GM12864 (cell line): Measurements from ENCODE around the gene PPP1R12B.
"Not testable (repeated sequence)": the region's sequence is repeated elsewhere in the genome, so short reads cannot be mapped to it uniquely, and the experiment has no call there.

Source experiments
- DNase-seq: peaks from one replicate; pipeline ENCODE4 v3.0.0-alpha.2; 2011; ENCODE audit warnings: low read depth
- H3K4me3 ChIP-seq: 2 replicates; pipeline ENCODE4 v1.5.1; 2011; ENCODE audit warnings: mild to moderate bottlenecking, low read depth, low read length, control low read depth
- TF ChIP-seq, protein P1 (sequence below): IDR thresholded peaks from 2 replicates; pipeline ENCODE4 v1.5.1; 2011; ENCODE audit warnings: low read depth, mild to moderate bottlenecking, moderate library complexity, low read length, control low read depth, inconsistent platforms; ENCODE audit errors: missing control alignments

PPP1R12B gene

DNA sequence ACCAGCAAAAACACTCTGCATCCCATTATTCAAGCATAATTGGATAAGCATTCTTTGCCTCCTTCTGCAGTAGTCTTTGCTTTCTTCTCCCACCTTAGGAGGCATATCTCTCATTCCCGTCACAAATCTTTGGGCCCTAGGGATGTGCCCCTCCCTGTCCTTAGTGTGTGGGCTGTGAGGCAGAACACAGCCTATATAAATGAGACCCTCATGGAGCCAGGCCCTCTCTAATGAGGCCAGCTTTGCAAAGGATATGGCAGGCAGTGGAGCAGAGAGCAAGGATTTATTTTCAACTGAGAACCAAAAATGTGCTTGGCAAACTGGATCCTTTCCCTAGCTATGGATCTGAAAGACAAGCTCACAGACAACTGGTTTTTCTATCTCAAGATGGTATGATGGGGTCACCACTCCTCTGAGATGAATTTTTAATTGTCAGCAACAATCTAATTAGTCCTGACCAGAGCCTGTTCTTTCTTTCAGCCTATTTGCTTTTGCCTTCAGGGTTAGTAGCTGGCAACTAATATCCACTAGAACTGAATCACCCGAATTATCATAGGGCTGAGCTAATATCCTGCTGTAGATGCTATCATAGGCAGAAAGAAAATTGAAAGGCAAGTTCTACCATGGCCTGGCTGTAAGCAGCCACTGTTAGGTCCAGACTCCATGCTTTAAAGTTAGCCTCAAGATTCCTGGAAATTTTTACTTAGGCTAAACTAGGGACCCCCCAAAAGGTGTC, 227.6 kb downstream of the PPP1R12B start:
- no peak for DNase-seq
- H3K4me3 ChIP-seq: no peak overlapping the region

DNA sequence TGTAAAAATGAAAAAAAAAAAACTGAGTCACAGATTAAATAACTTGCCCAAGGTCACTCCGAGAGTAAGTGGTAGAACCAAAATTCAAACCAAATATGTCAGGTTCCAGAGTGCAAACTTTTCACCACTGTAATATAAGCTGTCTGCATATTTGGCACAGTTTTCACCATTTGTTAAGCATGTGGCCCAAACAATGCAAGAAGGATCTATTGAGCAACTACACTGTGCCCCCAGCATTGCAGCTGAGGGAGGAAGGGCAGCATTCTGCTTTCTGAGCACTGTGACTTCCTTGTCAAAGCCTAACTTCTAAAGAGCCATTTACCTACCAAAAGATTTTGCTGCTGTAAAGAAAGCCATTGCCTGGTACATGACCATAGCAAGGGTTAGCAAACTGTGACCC, 228.3 kb downstream of the PPP1R12B start:
- TF ChIP-seq, protein P1, sequence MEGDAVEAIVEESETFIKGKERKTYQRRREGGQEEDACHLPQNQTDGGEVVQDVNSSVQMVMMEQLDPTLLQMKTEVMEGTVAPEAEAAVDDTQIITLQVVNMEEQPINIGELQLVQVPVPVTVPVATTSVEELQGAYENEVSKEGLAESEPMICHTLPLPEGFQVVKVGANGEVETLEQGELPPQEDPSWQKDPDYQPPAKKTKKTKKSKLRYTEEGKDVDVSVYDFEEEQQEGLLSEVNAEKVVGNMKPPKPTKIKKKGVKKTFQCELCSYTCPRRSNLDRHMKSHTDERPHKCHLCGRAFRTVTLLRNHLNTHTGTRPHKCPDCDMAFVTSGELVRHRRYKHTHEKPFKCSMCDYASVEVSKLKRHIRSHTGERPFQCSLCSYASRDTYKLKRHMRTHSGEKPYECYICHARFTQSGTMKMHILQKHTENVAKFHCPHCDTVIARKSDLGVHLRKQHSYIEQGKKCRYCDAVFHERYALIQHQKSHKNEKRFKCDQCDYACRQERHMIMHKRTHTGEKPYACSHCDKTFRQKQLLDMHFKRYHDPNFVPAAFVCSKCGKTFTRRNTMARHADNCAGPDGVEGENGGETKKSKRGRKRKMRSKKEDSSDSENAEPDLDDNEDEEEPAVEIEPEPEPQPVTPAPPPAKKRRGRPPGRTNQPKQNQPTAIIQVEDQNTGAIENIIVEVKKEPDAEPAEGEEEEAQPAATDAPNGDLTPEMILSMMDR: no peak
- H3K4me3 ChIP-seq: no peak overlapping the region
- DNase-seq: no peak

More for the DNA sequence above, 227.6 kb downstream of the PPP1R12B start:
- TF ChIP-seq, protein P1: no peak

DNA sequence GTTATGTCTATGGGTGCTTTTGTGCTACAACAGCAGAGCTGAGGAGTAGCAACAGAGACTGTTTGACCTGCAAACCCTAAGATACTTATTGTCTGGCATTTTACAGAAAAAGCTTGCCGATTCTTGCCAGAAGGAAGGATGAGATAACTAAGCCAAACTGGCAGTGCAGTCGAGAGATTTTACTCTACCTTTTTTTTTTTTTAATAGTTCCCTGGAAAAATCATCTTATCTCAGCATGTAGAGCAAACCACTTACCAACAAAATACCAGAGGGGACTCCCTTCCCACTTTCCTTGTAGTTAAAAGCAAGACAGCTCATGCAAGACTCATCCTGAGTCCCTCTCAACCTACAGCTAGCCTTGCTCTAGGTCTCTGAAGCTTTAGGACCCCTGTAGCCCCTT, 228.9 kb downstream of the PPP1R12B start:
- TF ChIP-seq, protein P1: no peak
- DNase-seq: no peak
- H3K4me3 ChIP-seq: no peak overlapping the region

DNA sequence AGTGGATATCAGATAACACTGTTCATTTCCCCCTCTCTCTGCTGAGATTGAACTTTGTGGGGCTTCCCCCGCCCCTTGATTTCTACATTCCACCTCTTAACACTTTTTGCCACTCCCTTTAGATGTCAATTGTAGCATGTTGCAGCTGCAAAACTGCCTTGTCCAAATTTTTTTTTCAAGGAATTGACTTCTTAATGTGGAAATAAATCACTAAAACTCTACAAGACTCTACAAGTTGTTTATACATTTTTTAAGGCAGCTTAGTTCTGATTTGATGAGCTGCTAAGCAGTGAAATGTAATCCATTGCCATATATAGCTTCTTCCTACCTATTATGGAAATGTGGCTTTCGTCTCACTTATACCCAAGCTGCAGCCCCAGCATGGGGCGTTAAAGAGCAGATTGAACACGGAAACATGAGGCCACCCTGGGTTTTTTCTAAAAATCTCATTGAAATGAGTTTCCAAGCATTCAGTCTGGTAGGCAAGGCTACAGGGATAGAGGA, 229.6 kb downstream of the PPP1R12B start:
- no peak overlapping the region for H3K4me3 ChIP-seq
- DNase-seq: no peak
- TF ChIP-seq, protein P1: no peak

DNA sequence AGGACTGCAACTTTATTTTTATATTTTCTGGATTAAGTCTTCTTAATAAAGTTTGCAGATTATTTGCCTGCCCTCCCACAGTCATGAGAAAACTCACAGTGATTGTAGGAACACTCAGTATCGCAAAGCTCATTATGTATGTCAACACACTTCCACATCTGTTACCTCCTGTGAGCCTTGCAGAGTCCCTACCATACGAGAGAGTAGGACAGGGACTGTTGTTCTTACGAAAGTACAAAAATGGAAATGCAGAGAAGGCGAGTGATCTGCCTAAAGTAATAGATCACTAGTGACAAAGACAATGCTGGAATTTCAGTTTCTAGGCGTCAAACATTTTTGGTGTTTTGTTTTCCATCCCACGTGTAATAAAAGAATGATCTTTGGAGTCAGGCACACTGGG, 230.1 kb downstream of the PPP1R12B start:
- DNase-seq: no peak
- TF ChIP-seq, protein P1: no peak
- H3K4me3 ChIP-seq: no peak overlapping the region

DNA sequence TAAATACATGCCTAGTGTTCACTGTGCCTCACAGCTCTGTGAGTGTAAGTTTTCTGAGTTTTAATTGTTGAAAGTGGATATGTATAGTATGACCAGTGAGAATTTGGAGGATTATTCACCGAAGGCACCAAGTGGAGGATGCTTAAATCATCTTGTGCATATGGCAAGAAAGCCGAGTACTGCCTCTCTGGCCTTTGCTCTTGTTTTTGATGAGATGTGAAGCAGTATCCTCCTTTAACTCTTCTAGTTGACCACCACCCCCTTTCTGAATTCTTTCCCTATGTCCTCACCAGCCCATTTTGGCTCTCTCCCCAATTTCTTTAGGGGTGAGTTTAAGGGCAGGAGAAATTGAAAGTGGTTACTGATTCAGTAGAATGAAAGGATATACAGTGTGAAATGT, 231.3 kb downstream of the PPP1R12B start:
- H3K4me3 ChIP-seq: no peak overlapping the region
- no peak for DNase-seq
- TF ChIP-seq, protein P1: no peak

DNA sequence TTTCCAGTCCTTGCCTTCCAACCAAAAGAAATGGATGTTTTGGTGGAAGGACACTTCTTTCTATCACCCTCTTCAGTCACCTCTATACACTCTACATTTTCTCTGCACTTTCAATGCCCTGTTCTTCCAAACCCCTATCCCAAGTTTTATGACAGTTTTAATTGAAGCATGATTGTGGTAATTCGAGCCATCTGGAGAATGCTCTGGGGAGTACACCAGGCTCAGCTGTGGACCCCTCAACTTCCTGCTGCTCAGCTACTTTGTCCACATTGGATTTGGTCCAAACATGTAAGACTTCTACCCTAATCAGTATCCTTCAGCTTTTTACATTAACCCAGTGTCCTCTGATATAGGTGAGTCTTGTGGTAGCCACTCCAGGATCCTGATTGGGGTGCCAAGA, 232.1 kb downstream of the PPP1R12B start:
- no peak overlapping the region for H3K4me3 ChIP-seq
- TF ChIP-seq, protein P1: no peak
- no peak for DNase-seq

DNA sequence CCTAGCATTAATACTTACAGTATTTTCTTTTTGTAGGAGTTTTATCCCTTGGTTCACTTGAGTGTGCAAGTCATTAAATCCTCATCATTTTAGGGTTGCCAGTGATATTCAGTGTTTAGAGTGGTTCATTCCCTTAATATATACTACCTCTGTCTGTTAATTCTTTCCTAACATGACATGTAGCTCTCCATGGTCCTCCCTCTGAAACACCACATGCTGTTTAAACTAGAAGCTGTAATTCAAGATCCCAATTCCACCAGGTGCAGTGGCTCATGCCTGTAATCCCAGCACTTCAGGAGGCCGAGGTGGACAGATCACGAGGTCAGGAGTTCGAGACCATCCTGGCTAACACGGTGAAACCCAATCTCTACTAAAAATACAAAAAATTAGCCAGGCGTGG, 233.9 kb downstream of the PPP1R12B start:
- DNase-seq, H3K4me3 ChIP-seq: not testable (repeated sequence)
